Neural crest cell (in vitro differentiated cells): ENCODE results near the gene VDAC2. TPM values are rescaled to one million over a fixed set of nuclear protein-coding genes. Genes with fewer than 3 reads are reported as not detected.

Experiments
- DNase-seq: peaks from one replicate; pipeline ENCODE4 v3.0.0; 2021; ENCODE audit warnings: low read depth, mixed read lengths, low spot score
- H3K27ac Mint-ChIP-seq: one replicate; pipeline ENCODE4 v1.8.0; 2021; ENCODE audit warnings: mild to moderate bottlenecking, mixed read lengths; ENCODE audit not compliant: unreplicated experiment
- H3K27me3 Mint-ChIP-seq: 2 replicates; pipeline ENCODE4 v1.8.0; 2021; ENCODE audit warnings: low read depth, mild to moderate bottlenecking, mixed read lengths
- H3K36me3 Mint-ChIP-seq: 2 replicates; pipeline ENCODE4 v1.8.0; 2021; ENCODE audit warnings: low read depth, mild to moderate bottlenecking, mixed read lengths
- H3K4me1 Mint-ChIP-seq: 2 replicates; pipeline ENCODE4 v1.8.0; 2021; ENCODE audit warnings: mixed read lengths
- H3K4me3 Mint-ChIP-seq: one replicate; pipeline ENCODE4 v1.8.0; 2021; ENCODE audit warnings: mild to moderate bottlenecking, mixed read lengths
- H3K9me3 Mint-ChIP-seq: 2 replicates; pipeline ENCODE4 v1.8.0; 2021; ENCODE audit warnings: mixed read lengths
- CTCF ChIP-seq: fragments of 200-600 bp; sonication (generic); conservative IDR thresholded peaks from 2 replicates; pipeline ENCODE4 v1.5.0; 2021; ENCODE audit warnings: antibody characterized with exemption, mild to moderate bottlenecking
- total RNA-seq: library from RNA; stranded (reverse); gene quantifications from 2 replicates; pipeline ENCODE4 v1.2.1, GENCODE V29; 2021

VDAC2 gene
- total RNA-seq, 1 donor from 2014 or later, result 202 TPM

- Mint-ChIP-seq H3K9me3 (no peaks in the 10 kb centered on the region), H3K27ac (no peak overlapping the region), H3K36me3 (no peaks in the 10 kb centered on the region), H3K4me1 (peaks cover 7% of the 10 kb centered on the region), H3K4me3 (peak overlapping the region; percentile 61), H3K27me3 (no peaks in the 10 kb centered on the region)
- DNase-seq, result no peak
- TF ChIP-seq CTCF, result no peak
These were observed 27.8 kb downstream of the VDAC2 start for GRCh38 chr10:75238182-75239095.

GRCh38 chr10:75239096-75239790 is 28.6 kb downstream of the VDAC2 start:
- TF ChIP-seq CTCF, result no peak
- Mint-ChIP-seq H3K4me1 (peaks cover 5% of the 10 kb centered on the region), H3K27me3 (no peaks in the 10 kb centered on the region), H3K27ac (no peak overlapping the region), H3K36me3 (no peaks in the 10 kb centered on the region), H3K4me3 (peak overlapping the region; percentile 61), H3K9me3 (no peaks in the 10 kb centered on the region)
- DNase-seq, result no peak

GRCh38 chr10:75240329-75241076 is 29.9 kb downstream of the VDAC2 start:
- H3K4me1 Mint-ChIP-seq, result peaks cover 5% of the 10 kb centered on the region
- no peak for TF ChIP-seq CTCF
- H3K36me3 Mint-ChIP-seq, result no peaks in the 10 kb centered on the region
- no peak for DNase-seq
- H3K27me3 Mint-ChIP-seq, result no peaks in the 10 kb centered on the region
- H3K9me3 Mint-ChIP-seq, result no peaks in the 10 kb centered on the region
- no peak overlapping the region for H3K27ac Mint-ChIP-seq
- H3K4me3 Mint-ChIP-seq, result no peak overlapping the region

GRCh38 chr10:75243426-75243825 is 32.8 kb downstream of the VDAC2 start:
- no peak for DNase-seq
- Mint-ChIP-seq H3K36me3 (no peaks in the 10 kb centered on the region), H3K27me3 (no peaks in the 10 kb centered on the region), H3K9me3 (no peaks in the 10 kb centered on the region), H3K27ac (no peak overlapping the region), H3K4me1 (no peaks in the 10 kb centered on the region), H3K4me3 (no peak overlapping the region)
- no peak for TF ChIP-seq CTCF

- Mint-ChIP-seq H3K27ac (no peak overlapping the region), H3K4me1 (no peaks in the 10 kb centered on the region), H3K36me3 (no peaks in the 10 kb centered on the region), H3K27me3 (no peaks in the 10 kb centered on the region), H3K4me3 (no peak overlapping the region), H3K9me3 (no peaks in the 10 kb centered on the region)
- TF ChIP-seq CTCF, result no peak
- DNase-seq, result no peak
These were observed 34.1 kb downstream of the VDAC2 start for GRCh38 chr10:75244487-75245353.
